ENCODE data around the gene SAP30. TPM values are rescaled to one million over a fixed set of nuclear protein-coding genes. Genes with fewer than 3 reads are reported as not detected.
A peak's percentile ranks its signal among the peaks of the same experiment; 100 is the strongest.

Gene SAP30
- total and polyA plus RNA-seq, 2 experiments from 2014 or later = 16.5 to 28.2 TPM

- DNase-seq (ENCODE audit: low spot score) = no peak
Measured at GRCh38 chr4:173418639-173419038, 47.9 kb downstream of the SAP30 start.

GRCh38 chr4:173420324-173420752 is 49.6 kb downstream of the SAP30 start:
- Histone ChIP-seq H3K9me3 (ENCODE audit: low read depth) (no peaks in the 10 kb centered on the region), H3K4me2 (peak overlapping the region; percentile 30), H2AFZ (no peak overlapping the region), H3K4me3 (no peak overlapping the region), H3K4me1 (ENCODE audit: insufficient read depth) (no peaks in the 10 kb centered on the region), H3K36me3 (replicated peaks; ENCODE audit: insufficient read depth, low read depth) (no peaks in the 10 kb centered on the region), H3K9me2 (replicated peaks; ENCODE audit: insufficient read depth) (no peaks in the 10 kb centered on the region), H3K79me2 (no peaks in the 10 kb centered on the region), H3K27ac (no peak overlapping the region), H3K27me3 (no peaks in the 10 kb centered on the region), H4K20me1 (ENCODE audit: insufficient read depth, poor library complexity, severe bottlenecking) (no peaks in the 10 kb centered on the region)
- WGBS (ENCODE audit: low lambda C conversion rate, missing lambda C conversion rate) = 29% methylated on average over 4 of the region's 4 CpGs
- no peak for DNase-seq (ENCODE audit: low spot score)
- TF ChIP-seq EZH2phosphoT487 (IDR thresholded peaks at IDR 0.05; ENCODE audit: low read depth, severe bottlenecking, unreplicated experiment) (no peak), CTCF (IDR thresholded peaks at IDR 0.05; ENCODE audit: poor library complexity) (peak; percentile 72)

More at GRCh38 chr4:173418639-173419038, 47.9 kb downstream of the SAP30 start:
- Histone ChIP-seq H3K4me1 (ENCODE audit: insufficient read depth) (no peaks in the 10 kb centered on the region), H3K27ac (no peak overlapping the region), H3K79me2 (no peaks in the 10 kb centered on the region), H3K4me2 (no peak overlapping the region), H4K20me1 (ENCODE audit: insufficient read depth, poor library complexity, severe bottlenecking) (no peaks in the 10 kb centered on the region), H3K4me3 (no peak overlapping the region), H3K9me3 (ENCODE audit: low read depth) (no peaks in the 10 kb centered on the region), H3K9me2 (replicated peaks; ENCODE audit: insufficient read depth) (no peaks in the 10 kb centered on the region), H3K27me3 (no peaks in the 10 kb centered on the region), H2AFZ (no peak overlapping the region), H3K36me3 (replicated peaks; ENCODE audit: insufficient read depth, low read depth) (no peaks in the 10 kb centered on the region)
- no peak for TF ChIP-seq EZH2 (IDR thresholded peaks at IDR 0.05; ENCODE audit: borderline replicate concordance)
- TF ChIP-seq CTCF (IDR thresholded peaks at IDR 0.05; ENCODE audit: poor library complexity) = no peak
- WGBS (ENCODE audit: low lambda C conversion rate, missing lambda C conversion rate) = 87% methylated on average over 3 of the region's 3 CpGs

GRCh38 chr4:173420801-173421200 is 50.0 kb downstream of the SAP30 start:
- H2AFZ ChIP-seq = no peak overlapping the region

GRCh38 chr4:173424899-173425805 is 54.4 kb downstream of the SAP30 start:
- no peaks in the 10 kb centered on the region for H3K9me3 ChIP-seq (ENCODE audit: low read depth)
- H3K36me3 ChIP-seq (replicated peaks; ENCODE audit: insufficient read depth, low read depth) = no peaks in the 10 kb centered on the region
- H3K4me3 ChIP-seq = no peak overlapping the region
- no peaks in the 10 kb centered on the region for H4K20me1 ChIP-seq (ENCODE audit: insufficient read depth, poor library complexity, severe bottlenecking)
- H3K4me2 ChIP-seq = no peak overlapping the region
- peak overlapping the region; percentile 2 for H3K27ac ChIP-seq
- DNase-seq (ENCODE audit: low spot score) = no peak
- WGBS (ENCODE audit: low lambda C conversion rate, missing lambda C conversion rate) = 80% methylated on average over 2 of the region's 2 CpGs
- H3K4me1 ChIP-seq (ENCODE audit: insufficient read depth) = no peaks in the 10 kb centered on the region
- no peaks in the 10 kb centered on the region for H3K9me2 ChIP-seq (replicated peaks; ENCODE audit: insufficient read depth)
- H3K79me2 ChIP-seq = no peaks in the 10 kb centered on the region
- H2AFZ ChIP-seq = peak overlapping the region; percentile 2
- no peaks in the 10 kb centered on the region for H3K27me3 ChIP-seq
- no peak for TF ChIP-seq EZH2phosphoT487 (IDR thresholded peaks at IDR 0.05; ENCODE audit: low read depth, severe bottlenecking, unreplicated experiment)
- no peak for TF ChIP-seq CTCF (IDR thresholded peaks at IDR 0.05; ENCODE audit: poor library complexity)
- TF ChIP-seq EZH2 (IDR thresholded peaks at IDR 0.05; ENCODE audit: borderline replicate concordance) = no peak

More at GRCh38 chr4:173420801-173421200, 50.0 kb downstream of the SAP30 start:
- no peak overlapping the region for H3K4me3 ChIP-seq
- no peak for TF ChIP-seq EZH2phosphoT487 (IDR thresholded peaks at IDR 0.05; ENCODE audit: low read depth, severe bottlenecking, unreplicated experiment)
- no peaks in the 10 kb centered on the region for H3K9me3 ChIP-seq (ENCODE audit: low read depth)
- H3K79me2 ChIP-seq = no peaks in the 10 kb centered on the region
- H3K27ac ChIP-seq = no peak overlapping the region
- no peak overlapping the region for H3K4me2 ChIP-seq
- no peaks in the 10 kb centered on the region for H3K27me3 ChIP-seq
- no peaks in the 10 kb centered on the region for H3K4me1 ChIP-seq (ENCODE audit: insufficient read depth)
- WGBS (ENCODE audit: low lambda C conversion rate, missing lambda C conversion rate) = 90% methylated on average over 2 of the region's 2 CpGs
- H3K9me2 ChIP-seq (replicated peaks; ENCODE audit: insufficient read depth) = no peaks in the 10 kb centered on the region
- no peaks in the 10 kb centered on the region for H3K36me3 ChIP-seq (replicated peaks; ENCODE audit: insufficient read depth, low read depth)
- DNase-seq (ENCODE audit: low spot score) = no peak
- H4K20me1 ChIP-seq (ENCODE audit: insufficient read depth, poor library complexity, severe bottlenecking) = no peaks in the 10 kb centered on the region
